Measurements from ENCODE around the gene CCSAP.

CCSAP gene

DNA sequence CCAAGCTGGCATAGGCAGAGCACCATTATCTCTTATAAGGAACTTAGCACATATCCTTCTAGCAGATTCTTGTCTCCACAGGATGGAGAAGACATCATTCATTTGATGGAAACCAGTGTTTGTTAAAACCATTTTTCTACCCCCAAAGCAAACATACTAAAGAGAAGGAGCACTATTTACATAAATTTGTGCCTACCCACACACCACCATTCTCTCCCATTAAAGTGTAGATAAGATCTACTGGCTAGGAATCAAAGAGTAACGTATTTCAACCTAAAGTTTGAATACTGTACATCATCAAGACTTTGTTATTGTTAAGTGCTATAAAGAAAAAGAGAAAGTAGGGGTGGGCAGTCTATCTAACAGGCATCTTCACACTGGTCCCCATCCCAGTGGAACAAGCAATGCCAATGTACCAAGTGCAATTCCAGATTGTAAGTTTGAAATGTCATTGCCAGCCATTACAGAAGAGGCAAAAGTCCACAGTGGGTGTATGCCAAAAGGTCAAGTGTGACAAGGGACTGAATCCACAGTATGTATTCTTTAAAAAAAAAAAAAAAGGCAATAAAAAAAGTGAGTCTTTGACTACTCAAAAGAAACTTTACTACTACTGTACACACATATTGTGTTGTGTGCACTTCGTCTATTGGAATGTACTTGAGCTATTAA lies 18.8 kb downstream of the CCSAP start:
- no peak for DNase-seq (ENCODE audit: low spot score in 2 of 2)
- no peak for ATAC-seq
- Mint-ChIP-seq H3K9me3 (no peaks in the 10 kb centered on the region), H3K4me1 (peaks cover 29% of the 10 kb centered on the region), H3K36me3 (peaks cover 82% of the 10 kb centered on the region), H3K4me3 (no peak overlapping the region), H3K27ac (no peak overlapping the region)

- Mint-ChIP-seq H3K27ac (no peak overlapping the region), H3K4me1 (peaks cover 24% of the 10 kb centered on the region), H3K4me3 (no peak overlapping the region), H3K36me3 (peaks cover 87% of the 10 kb centered on the region), H3K9me3 (no peaks in the 10 kb centered on the region)
- DNase-seq (ENCODE audit: low spot score in 2 of 2), result no peak
- ATAC-seq, result no peak
Measured at GRCh38 chr1:229323201-229323600, 19.6 kb downstream of the CCSAP start.

DNA sequence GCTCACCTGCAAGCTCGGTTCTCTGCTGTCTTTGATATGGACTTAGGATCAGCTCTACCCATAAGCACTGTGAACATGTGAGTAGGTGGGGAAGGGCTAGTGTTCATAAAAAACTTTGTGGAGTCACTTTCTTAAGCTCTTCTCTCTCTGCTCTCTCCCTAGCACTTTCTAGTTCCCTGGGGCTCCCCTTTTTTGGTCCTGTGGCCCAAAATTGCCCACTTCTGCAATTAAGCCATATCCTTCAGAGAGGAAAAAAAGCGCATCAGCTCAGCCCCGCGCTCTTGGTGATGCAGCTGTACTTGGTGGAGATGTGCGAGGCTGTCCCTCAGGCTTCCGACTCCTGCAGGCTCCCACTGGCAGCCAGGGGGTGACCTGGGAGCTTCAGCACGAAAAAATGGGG lies 23.4 kb downstream of the CCSAP start:
- H3K36me3 Mint-ChIP-seq, result peaks cover 60% of the 10 kb centered on the region
- H3K4me3 Mint-ChIP-seq, result no peak overlapping the region
- ATAC-seq (no peak), DNase-seq (ENCODE audit: low spot score in 2 of 2) (no peak)
- H3K27ac Mint-ChIP-seq, result no peak overlapping the region
- H3K4me1 Mint-ChIP-seq, result no peaks in the 10 kb centered on the region
- H3K9me3 Mint-ChIP-seq, result no peaks in the 10 kb centered on the region

DNA sequence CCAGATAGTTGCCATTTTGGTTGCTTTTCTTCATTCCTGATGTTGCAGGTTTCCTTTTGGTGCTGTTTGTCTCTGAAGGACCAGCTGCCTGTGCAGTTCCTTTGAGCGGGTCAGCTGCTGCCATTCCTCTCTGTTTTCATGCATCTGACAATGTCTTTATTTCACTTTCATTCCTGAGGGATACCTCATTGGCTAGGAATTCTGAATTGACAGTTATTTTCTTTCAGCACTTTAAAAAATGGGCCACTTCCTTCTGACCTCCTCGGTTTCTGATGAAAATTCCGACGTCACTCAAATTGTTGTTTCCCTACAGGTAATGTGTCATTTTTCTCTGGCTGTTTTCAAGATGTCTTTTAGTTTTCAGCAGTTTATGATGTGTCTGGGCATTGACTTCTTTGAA lies 24.8 kb downstream of the CCSAP start:
- Mint-ChIP-seq H3K27ac (no peak overlapping the region), H3K36me3 (peaks cover 46% of the 10 kb centered on the region), H3K4me3 (no peak overlapping the region), H3K4me1 (no peaks in the 10 kb centered on the region), H3K9me3 (no peaks in the 10 kb centered on the region)
- no peak for DNase-seq (ENCODE audit: low spot score in 2 of 2)
- no peak for ATAC-seq

DNA sequence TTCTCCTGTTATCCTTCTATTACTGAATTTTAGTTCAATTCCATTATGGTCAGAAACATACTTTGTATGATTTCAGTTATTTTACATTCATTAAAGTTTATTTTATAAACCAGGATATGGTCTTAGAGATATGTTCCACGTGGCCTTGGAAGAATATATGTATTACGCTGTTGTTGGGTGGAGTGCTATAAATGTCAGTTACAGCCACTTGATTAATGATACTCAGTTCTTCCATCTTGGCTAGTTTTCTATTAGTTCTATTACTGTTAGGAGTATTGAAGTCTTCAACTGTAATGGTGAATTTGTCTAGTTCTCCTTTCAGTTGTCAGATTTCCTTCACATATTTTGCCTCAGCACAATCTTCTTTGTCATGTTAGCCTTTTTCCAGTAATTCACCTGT lies 26.7 kb downstream of the CCSAP start:
- Mint-ChIP-seq H3K27ac (no peak overlapping the region), H3K9me3 (no peaks in the 10 kb centered on the region), H3K4me3 (no peak overlapping the region), H3K4me1 (no peaks in the 10 kb centered on the region), H3K36me3 (peaks cover 33% of the 10 kb centered on the region)
- ATAC-seq, result no peak
- no peak for DNase-seq (ENCODE audit: low spot score in 2 of 2)

DNA sequence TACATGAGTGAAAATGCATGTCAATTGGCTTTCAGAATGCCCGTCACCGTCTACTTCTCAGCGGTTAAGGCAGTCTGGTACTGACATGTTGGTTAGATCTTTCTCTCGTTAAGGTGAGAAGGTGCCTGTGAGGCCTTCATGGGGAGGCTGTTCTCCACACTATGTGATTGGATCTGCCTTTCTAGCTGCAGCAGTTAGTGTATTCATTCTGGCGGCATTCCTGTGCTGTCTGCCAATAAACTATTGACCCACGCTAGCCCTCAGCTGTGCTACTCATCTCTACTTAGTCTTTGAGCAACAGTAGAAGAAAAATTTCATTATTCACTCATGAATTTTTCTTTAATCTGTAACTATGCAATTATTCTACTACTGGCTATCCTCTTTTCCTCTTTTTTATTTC lies 32.0 kb downstream of the CCSAP start:
- DNase-seq (ENCODE audit: low spot score in 2 of 2) (no peak), ATAC-seq (no peak)
- no peaks in the 10 kb centered on the region for H3K9me3 Mint-ChIP-seq
- no peak overlapping the region for H3K4me3 Mint-ChIP-seq
- peaks cover 25% of the 10 kb centered on the region for H3K36me3 Mint-ChIP-seq
- H3K4me1 Mint-ChIP-seq, result peaks cover 6% of the 10 kb centered on the region
- no peak overlapping the region for H3K27ac Mint-ChIP-seq

DNA sequence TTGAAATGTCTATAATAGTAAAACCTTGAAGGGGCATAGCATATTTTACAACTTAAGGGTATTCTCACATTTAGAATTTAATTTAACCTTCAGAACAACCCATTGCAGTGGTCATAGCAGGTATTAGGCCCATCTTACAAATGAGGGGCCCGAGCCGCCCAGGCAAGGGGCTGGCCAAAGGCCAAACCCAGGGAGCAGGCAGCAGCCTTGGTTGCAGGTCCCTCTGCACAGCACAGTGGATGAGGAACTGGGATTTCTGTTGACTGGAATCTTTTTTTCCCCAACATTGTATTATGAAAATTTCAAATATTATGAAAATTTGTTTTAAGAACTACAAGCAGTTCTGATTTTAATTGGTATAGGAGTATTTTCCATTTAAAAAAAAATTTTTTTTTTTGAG lies 33.2 kb downstream of the CCSAP start:
- ATAC-seq, result no peak
- H3K4me3 Mint-ChIP-seq, result no peak overlapping the region
- H3K36me3 Mint-ChIP-seq, result peaks cover 29% of the 10 kb centered on the region
- H3K9me3 Mint-ChIP-seq, result no peaks in the 10 kb centered on the region
- H3K4me1 Mint-ChIP-seq, result peaks cover 6% of the 10 kb centered on the region
- DNase-seq (ENCODE audit: low spot score in 2 of 2), result no peak
- no peak overlapping the region for H3K27ac Mint-ChIP-seq

DNA sequence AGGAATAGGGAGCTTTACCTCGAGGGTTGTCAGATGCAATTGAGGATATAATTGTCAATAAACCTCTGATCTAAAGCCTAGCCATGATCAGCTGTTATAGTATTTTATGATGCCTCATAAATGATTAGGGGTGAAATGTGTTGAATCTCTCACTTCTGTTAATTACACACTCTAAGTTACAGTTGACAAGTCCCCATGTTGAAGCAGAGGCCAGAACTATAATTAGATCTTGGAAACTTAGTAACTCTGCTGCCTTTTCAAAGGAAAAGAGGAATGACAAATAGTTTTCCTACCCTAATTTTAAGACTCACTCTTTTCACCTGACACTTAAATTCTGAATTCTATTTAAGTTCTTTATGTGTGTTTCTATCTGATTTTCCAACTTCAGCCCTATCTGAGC lies 33.8 kb downstream of the CCSAP start:
- Mint-ChIP-seq H3K4me1 (peaks cover 6% of the 10 kb centered on the region), H3K36me3 (peaks cover 36% of the 10 kb centered on the region), H3K4me3 (no peak overlapping the region), H3K9me3 (no peaks in the 10 kb centered on the region), H3K27ac (peak overlapping the region; percentile 80)
- DNase-seq (ENCODE audit: low spot score in 2 of 2) (no peak), ATAC-seq (no peak)

DNA sequence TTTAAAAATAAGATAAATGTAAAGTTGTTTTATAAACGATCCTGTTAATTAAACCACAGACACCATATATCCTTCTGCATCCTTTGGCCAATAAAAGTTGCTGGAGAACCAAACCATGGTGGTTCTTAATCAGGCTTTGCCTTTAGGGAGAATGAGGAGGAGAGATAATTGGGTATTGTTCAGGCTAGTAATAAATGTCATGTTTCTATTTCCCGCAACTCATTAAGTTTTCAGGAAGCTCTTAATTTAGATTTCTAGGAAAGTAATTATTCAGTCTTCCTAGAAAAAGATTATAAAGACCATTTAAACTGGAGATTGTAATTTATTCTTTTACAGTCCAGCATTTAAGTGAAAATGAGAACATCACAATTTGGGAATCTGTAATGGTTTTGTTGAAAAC lies 37.5 kb downstream of the CCSAP start:
- Mint-ChIP-seq H3K27ac (no peak overlapping the region), H3K9me3 (no peaks in the 10 kb centered on the region), H3K4me3 (no peak overlapping the region), H3K4me1 (peaks cover 9% of the 10 kb centered on the region), H3K36me3 (peaks cover 64% of the 10 kb centered on the region)
- no peak for DNase-seq (ENCODE audit: low spot score in 2 of 2)
- no peak for ATAC-seq

GRCh38 chr1:229303855-229304254 lies 39.0 kb downstream of the CCSAP start:
- Mint-ChIP-seq H3K4me1 (peaks cover 12% of the 10 kb centered on the region), H3K4me3 (no peak overlapping the region), H3K36me3 (peaks cover 79% of the 10 kb centered on the region), H3K27ac (no peak overlapping the region), H3K9me3 (no peaks in the 10 kb centered on the region)
- no peak for DNase-seq (ENCODE audit: low spot score in 2 of 2)
- ATAC-seq, result no peak

DNA sequence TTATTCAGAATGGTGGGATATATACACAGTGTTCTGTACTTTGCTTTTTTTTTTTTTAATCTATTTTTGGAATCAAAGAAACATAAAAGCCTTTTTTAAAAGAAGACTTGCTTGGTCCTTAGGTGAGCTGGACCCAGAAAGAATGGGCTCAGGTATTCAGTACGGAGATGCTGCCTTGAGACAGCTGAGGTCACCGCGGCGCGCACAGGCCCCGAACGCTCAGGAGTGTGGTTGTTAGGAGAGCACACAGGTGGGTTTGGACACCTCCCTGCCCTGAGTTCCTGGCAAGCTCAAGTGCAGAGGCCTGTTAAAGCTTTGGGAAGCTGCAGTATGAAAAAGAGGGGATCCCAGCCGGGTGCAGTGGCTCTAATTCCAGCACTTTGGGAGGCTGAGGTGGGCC lies 40.1 kb downstream of the CCSAP start:
- no peak overlapping the region for H3K27ac Mint-ChIP-seq
- H3K36me3 Mint-ChIP-seq, result peaks cover 80% of the 10 kb centered on the region
- DNase-seq (ENCODE audit: low spot score in 2 of 2) (no peak), ATAC-seq (no peak)
- H3K9me3 Mint-ChIP-seq, result no peaks in the 10 kb centered on the region
- H3K4me1 Mint-ChIP-seq, result peaks cover 7% of the 10 kb centered on the region
- H3K4me3 Mint-ChIP-seq, result no peak overlapping the region

- H3K4me1 Mint-ChIP-seq, result peaks cover 7% of the 10 kb centered on the region
- H3K27ac Mint-ChIP-seq, result peak overlapping the region; percentile 15
- no peaks in the 10 kb centered on the region for H3K9me3 Mint-ChIP-seq
- DNase-seq (ENCODE audit: low spot score in 2 of 2) (no peak), ATAC-seq (peak; percentile 59)
- peaks cover 81% of the 10 kb centered on the region for H3K36me3 Mint-ChIP-seq
- H3K4me3 Mint-ChIP-seq, result no peak overlapping the region
Measured at GRCh38 chr1:229300099-229300757, 42.6 kb downstream of the CCSAP start.

GRCh38 chr1:229298887-229299503 lies 43.9 kb downstream of the CCSAP start:
- ATAC-seq, result no peak
- H3K27ac Mint-ChIP-seq, result no peak overlapping the region
- peaks cover 12% of the 10 kb centered on the region for H3K4me1 Mint-ChIP-seq
- H3K9me3 Mint-ChIP-seq, result no peaks in the 10 kb centered on the region
- peaks cover 73% of the 10 kb centered on the region for H3K36me3 Mint-ChIP-seq
- H3K4me3 Mint-ChIP-seq, result no peak overlapping the region
- no peak for DNase-seq (ENCODE audit: low spot score in 2 of 2)

DNA sequence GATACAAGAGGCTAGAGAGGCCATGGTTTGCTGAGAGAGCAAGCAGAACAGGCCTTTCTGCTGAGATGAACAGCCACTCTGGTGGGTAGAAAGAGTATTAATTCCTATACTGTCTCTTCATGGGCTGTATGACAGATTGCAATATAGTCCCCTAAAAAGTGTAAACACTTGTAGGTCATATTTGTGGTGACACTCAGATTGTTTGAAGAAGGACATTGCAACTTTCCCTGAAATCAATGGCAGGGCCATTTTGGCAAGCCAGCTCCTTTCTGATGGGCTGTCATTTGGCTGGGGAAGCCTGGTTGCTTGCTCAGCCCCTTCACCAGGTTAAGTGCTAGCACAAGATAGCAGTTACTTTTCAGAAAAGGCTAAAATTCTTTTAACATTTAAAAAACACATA lies 44.4 kb downstream of the CCSAP start:
- no peaks in the 10 kb centered on the region for H3K9me3 Mint-ChIP-seq
- H3K36me3 Mint-ChIP-seq, result peaks cover 71% of the 10 kb centered on the region
- no peak overlapping the region for H3K4me3 Mint-ChIP-seq
- no peak for DNase-seq (ENCODE audit: low spot score in 2 of 2)
- no peak for ATAC-seq
- peaks cover 17% of the 10 kb centered on the region for H3K4me1 Mint-ChIP-seq
- H3K27ac Mint-ChIP-seq, result no peak overlapping the region

DNA sequence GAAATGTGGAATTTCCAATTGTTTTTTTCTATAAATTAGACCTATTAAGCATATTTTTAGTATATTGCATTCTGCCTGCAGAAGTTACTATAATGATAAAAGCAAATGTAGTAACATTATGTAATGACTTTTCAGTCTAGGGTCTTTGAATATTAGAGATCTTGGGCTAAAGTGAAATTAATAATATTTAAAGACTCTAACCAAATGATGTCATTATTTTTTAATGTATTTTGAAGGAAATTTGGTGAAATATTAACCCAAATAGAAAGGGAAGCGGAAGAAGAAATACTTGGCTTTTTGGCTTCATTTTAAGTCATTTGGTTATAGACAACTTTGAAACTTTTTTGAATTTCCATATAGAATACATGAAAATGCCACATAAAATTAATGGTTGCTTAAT lies 45.1 kb downstream of the CCSAP start:
- ATAC-seq, result no peak
- Mint-ChIP-seq H3K27ac (no peak overlapping the region), H3K4me1 (peaks cover 18% of the 10 kb centered on the region), H3K4me3 (no peak overlapping the region), H3K36me3 (peaks cover 64% of the 10 kb centered on the region), H3K9me3 (no peaks in the 10 kb centered on the region)
- no peak for DNase-seq (ENCODE audit: low spot score in 2 of 2)

GRCh38 chr1:229296541-229296941 lies 46.3 kb downstream of the CCSAP start:
- DNase-seq (ENCODE audit: low spot score in 2 of 2) (no peak), ATAC-seq (no peak)
- Mint-ChIP-seq H3K9me3 (no peaks in the 10 kb centered on the region), H3K36me3 (peaks cover 57% of the 10 kb centered on the region), H3K4me3 (no peak overlapping the region), H3K27ac (peak overlapping the region; percentile 66), H3K4me1 (peaks cover 18% of the 10 kb centered on the region)

Data from stimulated activated effector memory CD8-positive, alpha-beta T cell treated with anti-CD3 and anti-CD28 coated beads, Interleukin-12 subunit alpha, Interleukin-12 subunit beta, amount 100 ng/mL, for 72 hours (primary cell).